HG03103 (cell line): ENCODE results near the gene SF3A2.

Experiments used
- ATAC-seq: cut with Tn5 transposase; IDR thresholded peaks from one replicate; pipeline ENCODE4 v1.9.1; 2021; ENCODE audit warnings: low read depth; ENCODE audit not compliant: unreplicated experiment

Gene SF3A2

GRCh38 chr19:2251106-2252054 is 14.8 kb downstream of the SF3A2 start:
- ATAC-seq = no peak

GRCh38 chr19:2252055-2252796 is 15.6 kb downstream of the SF3A2 start:
- no peak for ATAC-seq

GRCh38 chr19:2252797-2253105 is 16.1 kb downstream of the SF3A2 start:
- ATAC-seq = no peak

- no peak for ATAC-seq
Observed at GRCh38 chr19:2253106-2254063, 16.8 kb downstream of the SF3A2 start.

- no peak for ATAC-seq
Observed at GRCh38 chr19:2254064-2254872, 17.6 kb downstream of the SF3A2 start.

- ATAC-seq = no peak
Observed at GRCh38 chr19:2255112-2255845, 18.7 kb downstream of the SF3A2 start.

- no peak for ATAC-seq
Observed at GRCh38 chr19:2255982-2256685, 19.5 kb downstream of the SF3A2 start, which contains the start of gene JSRP1. JSRP1 (minus strand) TSS chr19:2256417; CDS start chr19:2255314, 1,103 bp downstream.

- ATAC-seq = no peak
Observed at GRCh38 chr19:2259336-2259735, 22.7 kb downstream of the SF3A2 start.

- ATAC-seq = no peak
Observed at GRCh38 chr19:2260341-2260805, 23.7 kb downstream of the SF3A2 start.

GRCh38 chr19:2261438-2262172 is 25.0 kb downstream of the SF3A2 start:
- ATAC-seq = no peak

GRCh38 chr19:2266183-2266993 is 29.8 kb downstream of the SF3A2 start:
- ATAC-seq = no peak

GRCh38 chr19:2268480-2268830 is 31.8 kb downstream of the SF3A2 start:
- ATAC-seq = no peak

- ATAC-seq = no peak
Observed at GRCh38 chr19:2268861-2269243, 32.2 kb downstream of the SF3A2 start.

- no peak for ATAC-seq
Observed at GRCh38 chr19:2269244-2270156, 32.9 kb downstream of the SF3A2 start.

- ATAC-seq = no peak
Observed at GRCh38 chr19:2270157-2270422, 33.5 kb downstream of the SF3A2 start.
